ENCODE results near the gene ADARB2.
A peak's percentile ranks its signal among the peaks of the same experiment; 100 is the strongest.
"Not testable (repeated sequence)": the region's sequence is repeated elsewhere in the genome, so short reads cannot be mapped to it uniquely, and the experiment has no call there.

Gene ADARB2

DNA sequence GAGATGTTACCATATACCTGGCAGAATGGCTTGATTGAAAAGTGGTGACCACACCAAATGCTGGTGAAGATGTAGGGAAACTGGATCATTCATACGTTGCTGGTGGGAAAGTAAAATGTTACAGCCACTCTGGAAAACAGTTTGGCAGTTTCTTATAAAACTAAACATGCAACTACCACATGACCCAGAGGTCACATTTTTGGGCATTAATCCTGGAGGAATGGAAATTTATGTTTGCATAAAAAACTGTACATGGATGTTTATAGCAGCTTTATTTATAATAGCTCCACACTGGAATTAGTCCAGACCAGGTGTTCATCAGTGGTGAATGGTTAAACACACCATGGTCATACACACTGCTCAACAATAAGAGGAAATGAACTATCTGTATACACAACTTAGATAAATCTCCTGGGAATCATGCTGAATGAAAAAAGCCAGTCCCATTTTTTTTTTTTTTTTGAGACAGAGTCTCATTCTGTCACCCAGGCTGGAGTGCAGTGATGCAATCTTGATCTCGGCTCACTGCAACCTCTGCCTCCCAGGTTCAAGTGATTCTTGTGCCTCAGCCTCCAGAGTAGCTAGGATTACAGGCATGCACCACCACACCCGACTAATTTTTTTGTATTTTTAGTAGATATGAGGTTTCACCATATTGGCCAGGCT, 309.7 kb downstream of the ADARB2 start:
- not testable (repeated sequence) for DNase-seq (ENCODE audit: low read depth in 2 of 2)

- DNase-seq (ENCODE audit: low read depth in 2 of 2), result no peak
Observed at GRCh38 chr10:1426786-1427185, 310.5 kb downstream of the ADARB2 start.

DNA sequence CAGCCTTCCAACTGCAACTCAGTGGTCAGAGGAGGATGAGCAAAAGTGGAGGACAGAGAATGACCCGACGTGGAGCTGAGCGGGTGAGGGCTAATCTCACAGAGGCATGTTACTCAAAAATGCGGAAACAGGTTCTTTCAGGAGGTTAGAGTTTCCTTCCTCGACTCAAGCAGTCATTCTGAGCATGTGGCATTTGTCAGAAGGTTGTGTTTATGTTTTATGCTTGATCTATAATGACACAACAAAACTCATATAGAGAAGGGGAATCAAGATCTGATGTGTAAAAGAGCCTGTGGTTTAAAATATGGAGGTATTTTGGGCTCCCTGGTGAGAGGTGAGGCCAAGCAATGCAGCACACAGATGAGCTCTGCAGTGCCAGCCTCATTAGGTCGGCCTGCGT, 311.4 kb downstream of the ADARB2 start:
- DNase-seq (ENCODE audit: low read depth in 2 of 2), result no peak

- no peak for DNase-seq (ENCODE audit: low read depth in 2 of 2)
Observed at GRCh38 chr10:1424648-1425047, 312.7 kb downstream of the ADARB2 start.

DNA sequence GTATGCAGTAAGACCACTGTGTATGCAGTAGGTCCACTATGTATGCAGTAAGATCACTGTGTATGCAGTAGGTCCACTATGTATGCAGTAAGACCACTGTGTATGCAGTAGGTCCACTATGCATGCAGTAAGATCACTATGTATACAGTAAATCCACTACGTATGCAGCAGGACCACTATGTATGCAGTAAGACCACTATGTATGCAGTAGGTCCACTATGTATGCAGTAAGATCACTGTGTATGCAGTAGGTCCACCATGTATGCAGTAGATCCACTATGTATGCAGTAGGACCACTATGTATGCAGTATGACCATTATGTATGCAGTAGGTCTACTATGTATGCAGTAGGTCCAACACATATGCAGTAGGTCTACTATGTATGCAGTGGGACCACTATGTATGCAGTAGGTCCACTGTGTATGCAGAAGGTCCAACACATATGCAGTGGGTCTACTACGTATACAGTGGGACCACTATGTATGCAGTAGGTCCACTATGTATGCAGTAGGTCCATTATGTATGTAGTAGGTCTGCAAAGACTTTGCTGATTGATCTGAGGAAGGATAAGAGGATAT, 313.6 kb downstream of the ADARB2 start:
- DNase-seq (ENCODE audit: low read depth in 2 of 2), result no peak

- no peak for DNase-seq (ENCODE audit: low read depth in 2 of 2)
Observed at GRCh38 chr10:1422275-1422674, 315.1 kb downstream of the ADARB2 start.

DNA sequence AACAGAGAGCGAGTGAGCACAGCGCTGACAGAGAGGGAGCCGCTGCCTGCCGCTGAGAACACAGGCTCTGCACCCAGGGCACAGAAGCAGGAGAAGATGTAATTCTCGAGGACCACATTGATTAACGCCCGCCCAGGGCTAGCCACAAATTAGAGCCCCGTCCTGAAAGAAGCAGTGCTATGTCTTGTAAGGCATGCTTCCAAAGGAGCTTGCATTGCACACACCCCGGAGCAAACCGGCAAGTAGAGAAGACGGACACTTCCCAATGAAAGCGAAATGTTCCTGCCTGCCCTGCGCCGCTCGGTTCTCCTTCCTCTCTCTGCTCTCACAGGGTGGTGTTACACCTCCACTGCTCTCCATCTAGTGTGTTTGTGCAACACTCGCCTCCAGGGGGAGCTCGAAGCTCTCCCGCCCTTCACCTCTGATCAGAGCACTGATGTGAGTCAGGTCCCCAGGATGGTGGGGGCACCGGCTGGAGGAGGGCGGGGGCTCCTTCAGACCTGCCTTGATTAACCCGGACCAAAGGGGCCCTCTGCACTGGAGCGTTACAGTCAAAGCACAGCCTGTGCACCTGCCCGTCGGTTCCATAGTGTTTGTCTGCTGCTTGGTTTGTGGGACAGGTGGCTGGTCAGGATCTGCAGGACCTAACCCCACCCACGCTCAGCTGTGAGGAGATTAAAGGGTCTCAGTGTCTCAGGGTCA, 316.5 kb downstream of the ADARB2 start:
- peak; percentile 1 to 17 for DNase-seq (ENCODE audit: low read depth in 2 of 2)

- DNase-seq (ENCODE audit: low read depth in 2 of 2), result no peak
Observed at GRCh38 chr10:1419796-1420610, 317.3 kb downstream of the ADARB2 start.

GRCh38 chr10:1418031-1418550, 319.2 kb downstream of the ADARB2 start:
- no peak for DNase-seq (ENCODE audit: low read depth in 2 of 2)

DNA sequence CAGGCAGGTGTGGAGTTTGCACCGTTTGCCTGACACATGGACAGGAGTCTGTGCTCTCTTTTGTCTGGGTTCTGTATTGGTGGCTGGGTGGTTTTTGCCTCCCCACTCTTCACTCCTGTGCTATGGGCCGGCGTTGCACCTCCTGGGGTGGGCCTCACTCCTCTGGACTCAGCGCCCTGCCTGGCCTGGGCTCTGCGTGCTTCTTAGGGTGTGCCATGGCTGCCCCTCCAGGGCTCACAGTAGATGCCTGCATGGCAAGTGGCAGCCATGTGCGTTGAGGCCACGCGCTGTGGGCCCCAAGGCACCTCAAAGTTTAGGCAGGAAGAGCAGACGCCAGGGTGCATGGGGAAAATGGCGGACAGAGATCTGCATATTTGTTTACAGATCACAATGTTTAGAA, 319.8 kb downstream of the ADARB2 start:
- no peak for DNase-seq (ENCODE audit: low read depth in 2 of 2)

DNA sequence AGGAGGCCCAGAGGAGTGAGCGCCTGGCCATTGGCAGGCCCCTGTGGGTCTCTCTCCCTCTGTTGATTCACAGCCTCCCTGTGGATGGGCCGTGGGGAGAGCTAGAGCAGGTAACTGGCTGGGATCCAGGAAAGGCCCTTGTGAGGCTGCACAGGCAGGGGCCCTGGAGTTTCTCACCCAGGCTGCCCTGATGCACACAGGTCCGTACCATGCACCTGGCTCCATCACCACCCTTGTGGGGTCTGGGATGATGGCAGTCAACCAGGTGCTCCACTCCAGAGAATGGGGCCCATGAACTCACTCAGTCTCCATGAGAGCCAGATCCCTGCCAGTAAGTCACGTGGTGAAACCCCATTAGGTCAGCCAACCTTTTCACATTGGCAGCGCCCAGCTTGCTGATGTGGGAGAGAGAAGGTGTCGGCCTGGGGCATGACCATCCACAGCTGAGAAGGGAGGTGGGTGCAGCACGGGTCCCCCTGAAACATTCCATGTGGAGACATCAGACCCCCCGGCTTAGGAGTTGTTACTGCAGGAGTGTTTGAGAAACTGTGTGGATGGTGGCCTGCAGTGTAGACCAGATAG, 320.8 kb downstream of the ADARB2 start:
- DNase-seq (ENCODE audit: low read depth in 2 of 2), result no peak

GRCh38 chr10:1414893-1415292, 322.4 kb downstream of the ADARB2 start:
- no peak for DNase-seq (ENCODE audit: low read depth in 2 of 2)

DNA sequence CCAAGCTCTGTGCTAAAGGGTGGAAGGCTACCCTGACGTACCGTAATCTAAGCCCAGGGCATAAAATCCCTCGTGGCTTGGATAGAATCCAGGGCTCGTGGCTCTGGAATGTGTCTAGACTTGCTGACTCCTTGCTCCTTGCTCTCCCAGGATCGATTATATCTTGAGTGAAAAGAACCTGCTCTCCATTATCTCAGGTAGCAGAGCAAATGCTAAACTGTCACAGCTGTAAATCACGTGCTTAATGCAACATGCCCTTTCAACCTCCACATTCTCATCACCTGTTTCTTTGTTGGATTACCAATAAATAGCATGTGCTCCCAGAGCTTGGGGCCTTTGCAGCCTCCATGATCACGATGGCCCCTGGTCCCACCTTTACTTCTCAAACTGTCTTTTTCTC, 323.0 kb downstream of the ADARB2 start:
- not testable (repeated sequence) for DNase-seq (ENCODE audit: low read depth in 2 of 2)

DNA sequence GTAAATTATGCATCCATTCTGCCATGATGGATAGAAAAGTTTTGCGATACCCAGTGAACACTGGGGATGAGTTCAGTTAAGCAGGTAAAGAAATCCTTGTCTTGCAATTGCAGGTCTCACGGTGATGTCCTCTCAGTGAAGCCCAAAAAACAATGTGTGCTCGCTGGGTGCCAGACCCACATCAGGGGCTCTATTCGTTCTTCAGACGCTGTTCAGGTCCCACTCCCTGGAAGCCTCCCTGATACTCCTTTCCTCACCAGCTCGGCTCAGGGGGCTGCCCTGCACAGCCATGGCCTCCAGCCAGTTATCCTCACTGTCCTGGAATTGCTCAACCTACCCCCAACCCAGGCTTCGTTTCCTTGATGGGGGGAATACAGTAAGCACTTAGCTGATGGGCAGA, 323.5 kb downstream of the ADARB2 start:
- DNase-seq (ENCODE audit: low read depth in 2 of 2), result no peak

DNA sequence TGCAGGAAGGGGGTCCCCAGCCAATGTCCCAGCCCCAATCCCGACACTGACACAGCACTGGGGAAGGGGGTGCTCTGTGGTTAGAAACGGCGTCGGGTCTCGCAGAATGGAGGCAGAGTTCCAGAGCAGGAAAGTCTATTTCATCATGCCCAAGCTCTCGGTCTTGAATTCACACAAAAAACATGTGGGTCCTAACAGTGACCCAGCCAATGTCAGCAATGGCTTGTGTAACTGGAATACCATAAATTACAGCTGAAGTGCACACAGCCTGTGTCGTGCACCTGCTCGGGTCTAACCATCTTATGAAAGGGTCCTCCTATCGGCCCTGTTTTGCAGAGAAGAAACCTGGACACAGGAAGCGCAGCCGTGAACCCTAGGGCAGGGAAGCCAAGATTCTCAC, 324.1 kb downstream of the ADARB2 start:
- no peak for DNase-seq (ENCODE audit: low read depth in 2 of 2)

DNA sequence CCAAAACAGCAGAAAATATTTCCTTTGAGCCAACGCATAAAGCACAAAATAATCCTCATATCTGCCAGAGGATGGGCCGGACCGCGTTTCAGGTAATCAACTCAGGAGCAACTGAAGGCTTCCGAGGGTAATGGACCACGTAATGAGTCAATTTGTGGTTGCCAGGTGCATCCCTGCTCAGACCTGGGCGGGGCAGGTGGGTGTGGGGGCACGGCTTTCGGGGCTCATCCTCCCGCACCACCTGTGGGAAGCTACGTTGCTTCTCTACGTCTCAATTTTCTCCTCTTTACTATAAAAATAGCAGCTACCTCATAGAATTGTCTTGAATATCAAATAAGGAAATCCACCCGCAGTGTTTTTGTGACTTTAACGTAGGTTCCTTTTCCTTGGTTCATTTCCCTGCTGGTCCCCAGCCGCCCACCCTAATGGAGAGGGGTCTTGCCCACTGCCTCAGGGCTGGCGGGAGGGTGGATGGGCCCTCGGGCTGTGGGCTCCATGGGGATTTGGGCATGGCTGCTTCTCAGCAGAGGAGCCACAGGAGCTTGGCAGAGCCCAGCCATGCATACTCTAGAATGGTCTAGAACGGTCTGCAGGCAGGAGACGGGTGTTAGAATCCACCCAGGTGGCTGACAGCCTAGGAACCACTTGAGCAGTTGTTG, 324.7 kb downstream of the ADARB2 start:
- no peak for DNase-seq (ENCODE audit: low read depth in 2 of 2)

DNA sequence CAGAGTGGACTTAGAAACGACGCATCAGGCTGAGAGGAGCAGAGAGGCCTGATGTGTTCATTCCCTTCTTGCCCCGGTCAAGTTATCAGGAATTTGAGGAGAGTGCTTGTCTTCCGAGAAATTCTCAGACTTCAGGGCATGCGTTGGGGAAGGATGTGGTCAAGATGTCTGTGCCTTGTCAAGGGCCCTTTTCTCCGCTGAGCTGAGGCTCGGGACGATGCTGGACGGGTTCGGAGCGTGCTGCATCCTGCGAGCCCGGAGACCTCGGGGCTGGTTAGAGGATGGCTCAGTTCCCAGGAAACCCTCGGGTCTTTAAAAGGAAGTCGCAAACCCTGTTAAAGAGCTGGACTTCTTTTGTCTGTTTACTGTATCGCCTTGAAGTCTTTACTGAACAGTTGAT, 325.4 kb downstream of the ADARB2 start:
- no peak for DNase-seq (ENCODE audit: low read depth in 2 of 2)

DNA sequence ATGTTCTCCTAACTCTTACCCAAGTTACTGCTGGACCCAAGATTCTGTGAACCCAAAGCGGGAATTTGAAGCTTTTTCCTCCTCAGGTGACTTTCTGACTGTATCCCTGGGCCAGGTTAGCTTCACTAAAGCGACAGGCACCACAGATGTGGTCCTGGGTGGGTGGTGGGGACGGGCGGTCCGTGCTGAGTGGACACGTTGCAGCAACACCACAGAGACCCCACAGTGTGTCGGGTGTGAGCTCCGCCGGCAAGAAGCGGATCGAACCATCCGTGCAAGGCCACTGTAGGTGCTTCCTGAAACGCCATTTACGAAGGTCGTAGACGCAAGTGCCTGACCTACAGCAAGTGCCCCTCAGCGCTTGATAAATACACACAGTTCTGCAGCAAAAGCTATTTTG, 325.9 kb downstream of the ADARB2 start:
- DNase-seq (ENCODE audit: low read depth in 2 of 2), result no peak

- no peak for DNase-seq (ENCODE audit: low read depth in 2 of 2)
Observed at GRCh38 chr10:1410469-1411395, 326.6 kb downstream of the ADARB2 start.

DNA sequence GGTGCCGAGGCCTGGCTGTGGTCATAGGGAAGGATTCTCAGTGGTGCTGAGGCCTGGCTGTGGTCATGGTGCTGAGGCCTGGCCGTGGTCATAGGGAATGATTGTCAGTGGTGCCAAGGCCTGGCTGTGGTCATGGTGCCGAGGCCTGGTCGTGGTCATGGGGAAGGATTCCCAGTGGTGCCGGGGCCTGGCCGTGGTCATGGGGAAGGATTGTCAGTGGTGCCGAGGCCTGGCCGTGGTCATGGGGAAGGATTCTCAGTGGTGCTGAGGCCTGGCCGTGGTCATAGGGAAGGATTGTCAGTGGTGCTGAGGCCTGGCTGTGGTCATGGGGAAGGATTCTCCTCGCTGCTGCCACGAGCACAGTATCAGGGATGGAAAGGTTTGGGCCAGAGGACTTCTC, 327.3 kb downstream of the ADARB2 start:
- DNase-seq (ENCODE audit: low read depth in 2 of 2), result no peak
